SK-N-SH (cell line): ENCODE data around the gene TRPV2.

Experiments used
- CTCF ChIP-seq: fragments of 200-600 bp; sonication (generic); IDR thresholded peaks from 2 replicates; pipeline ENCODE4 v1.6.1; 2017; ENCODE audit warnings: antibody characterized with exemption, mild to moderate bottlenecking, moderate library complexity
- EP300 ChIP-seq, 2 experiments: IDR thresholded peaks; 2 replicates each; pipeline versions ENCODE4 v1.4.0 to v1.6.1; 2012; ENCODE audit warnings: borderline replicate concordance in 1 of 2, low read depth in 1 of 2, low read length in 1 of 2
- IRF3 ChIP-seq: fragments of 150-350 bp; IDR thresholded peaks from 2 replicates; pipeline ENCODE4 v1.6.1; 2016; ENCODE audit warnings: mild to moderate bottlenecking, low read depth, low read length
- MAX ChIP-seq: IDR thresholded peaks from 2 replicates; pipeline ENCODE4 v1.4.0; 2012; ENCODE audit warnings: low read depth
- POLR2AphosphoS5 ChIP-seq: IDR thresholded peaks from 2 replicates; pipeline ENCODE4 v1.6.1; 2012; ENCODE audit warnings: low read depth, low read length
- TEAD4 ChIP-seq: IDR thresholded peaks from 2 replicates; pipeline ENCODE4 v1.4.0; 2012; ENCODE audit warnings: mild to moderate bottlenecking, borderline replicate concordance; ENCODE audit not compliant: insufficient read depth

DNA sequence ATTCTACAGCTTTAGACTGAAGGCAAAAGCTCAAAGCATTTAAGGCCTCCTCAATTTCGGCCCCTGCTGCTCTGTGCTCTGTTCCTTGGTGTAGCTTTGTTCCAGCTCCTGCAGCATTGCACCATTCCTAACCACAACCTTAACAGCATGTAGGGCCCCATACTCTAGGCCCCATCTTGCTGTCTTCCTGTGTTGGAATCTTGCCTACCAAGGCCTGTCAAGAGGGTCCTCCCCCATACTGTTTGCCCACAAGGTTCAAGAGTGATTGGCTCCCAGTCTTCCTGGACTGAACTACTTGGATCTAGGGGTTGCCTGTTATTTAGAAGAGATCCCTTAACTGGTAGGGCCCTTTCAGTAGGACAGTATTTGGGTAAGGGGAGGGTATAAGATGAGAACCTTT is 26.8 kb downstream of the TRPV2 start:
- TF ChIP-seq CTCF = no peak
- peak; percentile 12; the same call in 1 of the 2 replicates for TF ChIP-seq POLR2AphosphoS5
- TF ChIP-seq EP300 (IDR thresholded peaks at IDR 0.05; ENCODE audit: borderline replicate concordance in 1 of 2, low read depth in 1 of 2, low read length in 1 of 2) = no peak
- no peak for TF ChIP-seq TEAD4
- no peak for TF ChIP-seq MAX
- TF ChIP-seq IRF3 = no peak
